Subcutaneous adipose tissue (tissue), 4 donors: Measurements from ENCODE around the gene ARMC6. TPM values are rescaled to one million over a fixed set of nuclear protein-coding genes. Genes with fewer than 3 reads are reported as not detected.

Experiments used
- CTCF ChIP-seq: fragments of 450-650 bp; IDR thresholded peaks from one replicate; pipeline ENCODE4 v1.5.1; 2016; ENCODE audit warnings: low read depth, mild to moderate bottlenecking, control low read depth, antibody characterized with exemption, moderate library complexity
- total RNA-seq, 4 donors: library from RNA; depleted of rRNA; stranded (reverse); fragments of >200 nt; gene quantifications; one replicate each; pipeline ENCODE4 v1.1.0, GENCODE V29; 2016

Gene ARMC6
- total RNA-seq, 4 donors from 2014 or later: 12.6 to 28.2 (median 18.6) TPM

- TF ChIP-seq CTCF: no peak
Observed at GRCh38 chr19:19054939-19055440, 21.6 kb downstream of the ARMC6 start.

GRCh38 chr19:19055701-19056100 is 22.3 kb downstream of the ARMC6 start:
- TF ChIP-seq CTCF: no peak

GRCh38 chr19:19056636-19057275 is 23.4 kb downstream of the ARMC6 start:
- TF ChIP-seq CTCF: no peak

GRCh38 chr19:19057317-19057716 is 23.9 kb downstream of the ARMC6 start:
- no peak for TF ChIP-seq CTCF

- no peak for TF ChIP-seq CTCF
Observed at GRCh38 chr19:19057720-19058119, 24.3 kb downstream of the ARMC6 start.

GRCh38 chr19:19059018-19059836 is 25.8 kb downstream of the ARMC6 start:
- no peak for TF ChIP-seq CTCF

GRCh38 chr19:19059837-19060611 is 26.6 kb downstream of the ARMC6 start:
- TF ChIP-seq CTCF: no peak
